Measurements from ENCODE around the gene ABI3.

Gene ABI3

DNA sequence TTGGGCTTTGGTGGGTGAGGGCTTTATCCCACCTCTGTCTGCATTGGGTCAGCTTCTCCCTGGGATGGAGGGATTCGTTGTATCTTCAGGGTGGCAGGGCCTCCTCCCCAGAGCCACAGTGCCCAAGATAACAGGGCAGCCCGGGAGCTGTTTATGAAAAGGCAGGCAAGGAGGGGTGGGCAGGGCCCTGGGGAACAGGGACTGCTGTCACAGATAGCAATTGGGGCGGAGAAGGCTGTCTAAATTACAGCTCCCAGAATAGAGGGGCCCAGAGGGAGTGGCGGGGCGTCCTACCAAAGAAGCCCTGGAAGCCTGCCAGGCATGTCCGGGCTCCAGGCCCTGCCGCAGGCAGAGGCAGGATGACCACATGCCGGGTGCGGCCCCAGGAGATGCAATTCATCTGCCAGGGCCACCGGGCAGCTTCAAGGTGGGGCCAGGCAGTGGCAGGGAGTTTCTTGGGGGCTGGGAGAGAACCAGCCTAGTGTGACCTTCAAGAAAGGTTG is 38.8 kb downstream of the ABI3 start:
- no peak overlapping the region for H3K4me3 ChIP-seq (ENCODE audit: control insufficient read depth, low read depth, low read length)
- DNase-seq (ENCODE audit: low read depth) = no peak
- TF ChIP-seq, protein P1, sequence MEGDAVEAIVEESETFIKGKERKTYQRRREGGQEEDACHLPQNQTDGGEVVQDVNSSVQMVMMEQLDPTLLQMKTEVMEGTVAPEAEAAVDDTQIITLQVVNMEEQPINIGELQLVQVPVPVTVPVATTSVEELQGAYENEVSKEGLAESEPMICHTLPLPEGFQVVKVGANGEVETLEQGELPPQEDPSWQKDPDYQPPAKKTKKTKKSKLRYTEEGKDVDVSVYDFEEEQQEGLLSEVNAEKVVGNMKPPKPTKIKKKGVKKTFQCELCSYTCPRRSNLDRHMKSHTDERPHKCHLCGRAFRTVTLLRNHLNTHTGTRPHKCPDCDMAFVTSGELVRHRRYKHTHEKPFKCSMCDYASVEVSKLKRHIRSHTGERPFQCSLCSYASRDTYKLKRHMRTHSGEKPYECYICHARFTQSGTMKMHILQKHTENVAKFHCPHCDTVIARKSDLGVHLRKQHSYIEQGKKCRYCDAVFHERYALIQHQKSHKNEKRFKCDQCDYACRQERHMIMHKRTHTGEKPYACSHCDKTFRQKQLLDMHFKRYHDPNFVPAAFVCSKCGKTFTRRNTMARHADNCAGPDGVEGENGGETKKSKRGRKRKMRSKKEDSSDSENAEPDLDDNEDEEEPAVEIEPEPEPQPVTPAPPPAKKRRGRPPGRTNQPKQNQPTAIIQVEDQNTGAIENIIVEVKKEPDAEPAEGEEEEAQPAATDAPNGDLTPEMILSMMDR (conservative IDR thresholded peaks at IDR 0.05; ENCODE audit: control insufficient read depth, insufficient read depth, low read depth, low read length) = no peak

DNA sequence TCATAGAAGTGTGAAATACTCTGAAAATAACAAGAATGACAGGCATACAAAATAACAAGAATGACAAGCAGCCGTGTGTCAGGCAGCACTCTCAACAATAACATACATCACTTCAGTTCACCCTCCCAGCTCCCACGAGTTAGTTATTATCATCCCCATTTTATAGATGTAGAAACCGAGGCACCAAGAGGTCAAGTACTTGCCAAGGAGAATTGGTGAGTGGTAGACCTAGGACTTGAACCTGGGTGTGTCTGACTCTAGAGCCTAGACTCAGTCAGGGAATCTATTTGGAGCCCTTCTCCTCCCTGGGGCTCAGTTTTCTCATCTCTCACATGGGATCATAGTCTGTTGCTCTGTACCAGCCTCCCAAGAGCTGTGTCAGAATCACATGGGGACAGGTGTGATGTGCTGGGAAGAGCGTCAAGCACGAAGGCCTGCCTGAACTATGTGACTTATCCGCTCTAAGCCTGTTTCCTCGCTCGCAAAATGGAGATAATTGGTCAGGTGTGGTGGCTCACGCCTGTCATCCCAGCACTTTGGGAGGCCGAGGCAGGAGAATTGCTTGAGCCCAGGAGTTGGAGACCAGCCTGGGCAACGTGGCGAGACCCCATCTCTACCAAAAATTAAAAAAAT is 39.5 kb downstream of the ABI3 start:
- DNase-seq (ENCODE audit: low read depth) = no peak
- TF ChIP-seq, protein P1 (conservative IDR thresholded peaks at IDR 0.05; ENCODE audit: control insufficient read depth, insufficient read depth, low read depth, low read length) = no peak
- H3K4me3 ChIP-seq (ENCODE audit: control insufficient read depth, low read depth, low read length) = no peak overlapping the region

DNA sequence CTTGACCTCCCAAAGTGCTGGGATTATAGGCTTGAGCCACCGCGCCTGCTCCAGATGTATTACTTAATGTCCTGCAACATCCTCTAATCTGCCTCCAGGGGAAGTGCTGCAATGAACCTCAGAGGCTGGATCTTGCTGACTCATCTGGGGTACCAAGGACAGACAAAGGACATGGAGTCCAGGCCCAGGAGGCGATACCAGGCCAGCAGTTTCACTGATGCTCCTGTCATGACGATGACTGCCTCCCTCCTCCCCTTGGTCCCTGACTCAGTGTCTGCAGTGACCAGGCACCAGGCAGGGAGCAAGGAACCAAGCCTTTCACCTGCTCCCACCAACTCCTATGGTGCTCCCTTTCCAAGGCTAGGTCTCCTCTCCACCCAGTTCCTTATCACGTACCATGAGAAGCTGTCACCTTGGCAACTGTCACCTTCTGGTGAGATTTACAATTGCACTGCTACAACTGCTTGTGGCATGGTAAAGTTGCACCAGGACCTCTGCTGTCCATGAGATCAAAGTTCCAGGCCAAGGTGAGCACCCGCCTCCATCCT is 41.7 kb downstream of the ABI3 start:
- peak; percentile 32 for DNase-seq (ENCODE audit: low read depth)
- no peak overlapping the region for H3K4me3 ChIP-seq (ENCODE audit: control insufficient read depth, low read depth, low read length)
- TF ChIP-seq, protein P1 (conservative IDR thresholded peaks at IDR 0.05; ENCODE audit: control insufficient read depth, insufficient read depth, low read depth, low read length) = no peak

DNA sequence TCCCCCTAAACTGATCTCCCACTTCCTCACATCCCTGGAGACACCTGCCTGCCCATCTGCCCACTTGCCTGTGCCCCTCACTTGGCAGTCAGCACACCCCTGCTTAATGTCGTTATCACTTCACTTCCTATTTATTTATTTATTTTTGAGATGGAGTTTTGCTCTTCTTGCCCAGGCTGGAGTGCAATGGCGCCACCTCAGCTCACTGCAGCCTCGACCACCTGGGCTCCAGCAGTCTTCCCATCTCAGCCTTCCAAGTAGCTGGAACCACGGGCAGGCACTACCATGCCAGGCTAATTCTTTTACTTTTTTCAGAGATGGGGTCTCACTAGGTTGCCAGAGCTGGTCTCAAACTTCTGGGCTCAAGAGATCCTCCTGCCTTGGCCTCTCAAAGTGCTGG is 43.6 kb downstream of the ABI3 start:
- TF ChIP-seq, protein P1 (conservative IDR thresholded peaks at IDR 0.05; ENCODE audit: control insufficient read depth, insufficient read depth, low read depth, low read length) = no peak
- DNase-seq (ENCODE audit: low read depth) = no peak
- H3K4me3 ChIP-seq (ENCODE audit: control insufficient read depth, low read depth, low read length) = no peak overlapping the region

DNA sequence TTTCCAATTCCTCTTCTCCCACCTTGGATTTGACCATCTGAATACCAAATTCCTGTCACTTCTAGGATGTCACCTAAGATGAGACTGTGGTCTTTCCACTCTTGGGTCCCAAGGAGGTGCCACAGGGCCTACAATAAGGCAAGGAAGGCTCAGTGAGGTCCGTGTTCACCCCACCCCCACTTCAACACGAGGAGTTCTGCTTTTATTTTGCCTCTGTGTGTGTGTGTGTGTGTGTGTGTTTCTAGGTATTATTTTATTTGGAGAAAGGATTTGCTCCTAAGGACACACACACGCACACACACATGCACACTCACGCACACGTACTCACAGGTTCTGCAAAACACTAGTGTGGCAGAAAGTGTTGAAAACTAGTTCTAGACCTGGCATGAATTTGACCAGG is 44.6 kb downstream of the ABI3 start:
- TF ChIP-seq, protein P1 (conservative IDR thresholded peaks at IDR 0.05; ENCODE audit: control insufficient read depth, insufficient read depth, low read depth, low read length) = no peak
- H3K4me3 ChIP-seq (ENCODE audit: control insufficient read depth, low read depth, low read length) = no peak overlapping the region
- no peak for DNase-seq (ENCODE audit: low read depth)

DNA sequence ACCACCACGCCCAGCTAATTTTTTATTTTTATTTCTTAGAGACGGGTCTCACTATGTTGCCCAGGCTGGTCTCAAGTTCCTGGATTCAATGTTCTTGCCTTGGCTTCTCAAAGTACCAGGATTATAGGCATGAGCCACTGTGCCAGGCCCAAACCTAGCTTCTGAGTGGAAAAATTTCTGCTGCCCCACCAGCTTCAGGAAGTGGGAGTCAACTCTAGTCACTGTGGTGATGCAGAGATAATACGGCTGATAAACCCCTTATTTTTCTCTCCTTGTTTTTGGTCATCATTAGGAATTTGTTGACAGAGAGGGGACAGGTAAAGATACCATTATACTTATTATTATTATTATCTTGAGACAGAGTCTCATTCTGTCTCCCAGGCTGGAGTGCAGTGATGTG is 47.9 kb downstream of the ABI3 start:
- H3K4me3 ChIP-seq (ENCODE audit: control insufficient read depth, low read depth, low read length) = no peak overlapping the region
- no peak for DNase-seq (ENCODE audit: low read depth)
- TF ChIP-seq, protein P1 (conservative IDR thresholded peaks at IDR 0.05; ENCODE audit: control insufficient read depth, insufficient read depth, low read depth, low read length) = no peak

Measured in fibroblast of mammary gland (primary cell).